ENCODE measurements around the gene MEF2D.
A peak's percentile ranks its signal among the peaks of the same experiment; 100 is the strongest.

MEF2D gene

GRCh38 chr1:156444407-156445001 is 56.1 kb downstream of the MEF2D start:
- DNase-seq (ENCODE audit: low read depth): no peak
- H3K4me3 ChIP-seq (ENCODE audit: low read depth, low read length): no peak overlapping the region
- in situ Hi-C loops (cut with HindIII; ENCODE audit: low sequenced_read_pairs): loop anchor here (5.0 kb wide), 1 partner anchor 42 kb away; no protein-coding TSS in a partner anchor
- TF ChIP-seq CTCF (IDR thresholded peaks at IDR 0.05; ENCODE audit: low read depth, low read length, missing control alignments): peak; percentile 41

GRCh38 chr1:156443286-156443685 is 57.3 kb downstream of the MEF2D start:
- in situ Hi-C loops (cut with HindIII; ENCODE audit: low sequenced_read_pairs): loop anchor here (5.0 kb wide), 1 partner anchor 41 kb away; no protein-coding TSS in a partner anchor
- no peak for TF ChIP-seq CTCF (IDR thresholded peaks at IDR 0.05; ENCODE audit: low read depth, low read length, missing control alignments)
- no peak for DNase-seq (ENCODE audit: low read depth)
- H3K4me3 ChIP-seq (ENCODE audit: low read depth, low read length): no peak overlapping the region

- TF ChIP-seq CTCF (IDR thresholded peaks at IDR 0.05; ENCODE audit: low read depth, low read length, missing control alignments): no peak
- no peak for DNase-seq (ENCODE audit: low read depth)
- H3K4me3 ChIP-seq (ENCODE audit: low read depth, low read length): no peak overlapping the region
- in situ Hi-C loops (cut with HindIII; ENCODE audit: low sequenced_read_pairs): loop anchor here (5.0 kb wide), 1 partner anchor 39 kb away; no protein-coding TSS in a partner anchor
Observed at GRCh38 chr1:156440654-156441437, 59.7 kb downstream of the MEF2D start.

GRCh38 chr1:156439777-156440183 is 60.8 kb downstream of the MEF2D start:
- no peak for TF ChIP-seq CTCF (IDR thresholded peaks at IDR 0.05; ENCODE audit: low read depth, low read length, missing control alignments)
- DNase-seq (ENCODE audit: low read depth): no peak
- in situ Hi-C loops (cut with HindIII; ENCODE audit: low sequenced_read_pairs): loop anchor here (5.0 kb wide), 1 partner anchor 37 kb away; no protein-coding TSS in a partner anchor

GRCh38 chr1:156439036-156439776 is 61.4 kb downstream of the MEF2D start:
- in situ Hi-C loops (cut with HindIII; ENCODE audit: low sequenced_read_pairs): no loop called here
- no peak for TF ChIP-seq CTCF (IDR thresholded peaks at IDR 0.05; ENCODE audit: low read depth, low read length, missing control alignments)
- no peak overlapping the region for H3K4me3 ChIP-seq (ENCODE audit: low read depth, low read length)
- no peak for DNase-seq (ENCODE audit: low read depth)

More at GRCh38 chr1:156439777-156440183, 60.8 kb downstream of the MEF2D start:
- H3K4me3 ChIP-seq (ENCODE audit: low read depth, low read length): no peak overlapping the region

- in situ Hi-C loops (cut with HindIII; ENCODE audit: low sequenced_read_pairs): no loop called here
- no peak overlapping the region for H3K4me3 ChIP-seq (ENCODE audit: low read depth, low read length)
- no peak for TF ChIP-seq CTCF (IDR thresholded peaks at IDR 0.05; ENCODE audit: low read depth, low read length, missing control alignments)
- no peak for DNase-seq (ENCODE audit: low read depth)
Observed at GRCh38 chr1:156438278-156438987, 62.1 kb downstream of the MEF2D start.

Measured in astrocyte of the cerebellum (primary cell).